Immature natural killer cell (primary cell): ENCODE data around the gene ELMOD3. TPM values are rescaled to one million over a fixed set of nuclear protein-coding genes. Genes with fewer than 3 reads are reported as not detected.
A peak's percentile ranks its signal among the peaks of the same experiment; 100 is the strongest.

Experiments
- DNase-seq, 3 donors: peaks; one replicate each; pipeline ENCODE4 v3.0.0; 2022; ENCODE audit warnings: mixed read lengths in 1 of 3
- H3K27ac Mint-ChIP-seq, 6 donors: one replicate each; pipeline ENCODE4 v1.8.0; 2020; ENCODE audit warnings: mixed read lengths in 6 of 6, mild to moderate bottlenecking in 5 of 6, inconsistent platforms in 4 of 6, moderate library complexity in 3 of 6
- H3K27me3 Mint-ChIP-seq, 3 donors: one replicate each; pipeline ENCODE4 v1.8.0; 2020 to 2021; ENCODE audit warnings: low read depth in 3 of 3, mild to moderate bottlenecking in 3 of 3, mixed read lengths in 3 of 3, moderate library complexity in 3 of 3, inconsistent platforms in 1 of 3
- H3K36me3 Mint-ChIP-seq, 3 donors: one replicate each; pipeline ENCODE4 v1.8.0; 2020; ENCODE audit warnings: mixed read lengths in 3 of 3, inconsistent platforms in 2 of 3, mild to moderate bottlenecking in 2 of 3
- H3K4me1 Mint-ChIP-seq, 2 donors: one replicate each; pipeline ENCODE4 v1.8.0; 2020; ENCODE audit warnings: inconsistent platforms in 2 of 2, mild to moderate bottlenecking in 2 of 2, mixed read lengths in 2 of 2, moderate library complexity in 1 of 2
- H3K4me3 Mint-ChIP-seq, 5 donors: one replicate each; pipeline ENCODE4 v1.8.0; 2020; ENCODE audit warnings: mild to moderate bottlenecking in 5 of 5, mixed read lengths in 5 of 5, inconsistent platforms in 3 of 5, moderate library complexity in 3 of 5
- H3K9me3 Mint-ChIP-seq, 6 donors: one replicate each; pipeline ENCODE4 v1.8.0; 2020; ENCODE audit warnings: mild to moderate bottlenecking in 6 of 6, mixed read lengths in 6 of 6, inconsistent platforms in 4 of 6, moderate library complexity in 3 of 6
- polyA plus RNA-seq, 3 donors: library from polyadenylated mRNA; unstranded; fragments of 300-500 nt; fragmentation: Illumina TruSeq; gene quantifications; one replicate each; pipeline ENCODE4 v1.2.3, GENCODE V29; 2021

ELMOD3 gene
- polyA plus RNA-seq, 3 donors from 2014 or later: 10.9 to 17.7 (median 14.0) TPM

GRCh38 chr2:85420536-85421259 is 66.1 kb downstream of the ELMOD3 start:
- H3K27ac Mint-ChIP-seq: peak overlapping the region; percentile 60 to 90 (median 72)
- peaks cover 0 to 2% (median 2%) of the 10 kb centered on the region in 3 donors for H3K27me3 Mint-ChIP-seq
- no peaks in the 10 kb centered on the region for H3K9me3 Mint-ChIP-seq
- H3K4me1 Mint-ChIP-seq: peaks cover 25 to 30% of the 10 kb centered on the region in 2 donors
- no peaks in the 10 kb centered on the region for H3K36me3 Mint-ChIP-seq
- peak overlapping the region; percentile 64 to 78 (median 74) for H3K4me3 Mint-ChIP-seq
- peak; percentile 82 to 86 (median 83) for DNase-seq

DNA sequence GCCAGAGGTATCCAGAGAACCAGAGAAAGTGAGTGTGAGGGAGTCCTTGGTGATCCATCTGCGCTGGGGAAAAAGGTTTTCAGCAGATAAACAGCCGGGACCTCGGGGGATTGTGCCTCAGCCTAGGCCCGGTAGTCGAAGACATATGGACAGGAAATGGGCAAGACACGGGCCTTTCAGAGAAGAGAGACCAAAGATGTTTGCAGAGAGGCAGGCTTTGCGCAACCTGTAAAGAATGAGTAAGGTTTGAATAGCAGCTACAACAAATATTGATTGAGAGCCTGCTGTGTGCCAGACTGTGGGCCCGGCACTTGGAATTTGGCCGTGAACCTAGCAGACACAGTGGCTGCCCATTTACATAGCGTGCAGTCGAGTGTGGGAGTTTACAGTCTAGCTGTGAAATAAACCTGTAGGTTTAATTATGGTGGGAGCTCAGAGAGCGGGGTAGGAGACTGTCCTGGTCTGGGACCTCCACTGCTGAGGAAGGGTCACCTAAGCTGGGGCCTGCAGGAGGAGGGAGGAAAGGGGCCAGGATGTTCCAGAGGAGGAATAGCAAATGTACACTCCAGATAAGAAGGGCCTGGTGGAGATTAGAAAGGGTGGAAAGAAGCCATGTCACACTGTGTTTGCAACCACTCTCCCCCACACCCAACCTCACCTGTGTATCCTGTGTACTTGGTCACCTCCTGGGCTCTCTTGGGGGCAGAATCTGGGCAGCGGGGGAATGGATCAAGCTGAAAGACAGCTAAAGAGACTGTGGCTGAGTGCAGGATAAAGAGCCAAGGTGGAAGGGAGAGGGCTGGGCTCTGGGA is 66.9 kb downstream of the ELMOD3 start:
- DNase-seq: no peak
- peaks cover 20 to 23% of the 10 kb centered on the region in 2 donors for H3K4me1 Mint-ChIP-seq
- peak overlapping the region in 3 of 6 donors; percentile 51 to 78 (median 64) for H3K27ac Mint-ChIP-seq
- no peaks in the 10 kb centered on the region for H3K9me3 Mint-ChIP-seq
- H3K36me3 Mint-ChIP-seq: no peaks in the 10 kb centered on the region
- H3K4me3 Mint-ChIP-seq: peak overlapping the region in 1 of 5 donors; percentile 78
- peaks cover 0 to 2% (median 2%) of the 10 kb centered on the region in 3 donors for H3K27me3 Mint-ChIP-seq

- no peak overlapping the region for H3K4me3 Mint-ChIP-seq
- H3K36me3 Mint-ChIP-seq: no peaks in the 10 kb centered on the region
- peak overlapping the region in 3 of 6 donors; percentile 24 to 78 (median 51) for H3K27ac Mint-ChIP-seq
- peaks cover 20 to 23% of the 10 kb centered on the region in 2 donors for H3K4me1 Mint-ChIP-seq
- H3K9me3 Mint-ChIP-seq: no peaks in the 10 kb centered on the region
- H3K27me3 Mint-ChIP-seq: peaks cover 0 to 2% (median 2%) of the 10 kb centered on the region in 3 donors
- DNase-seq: no peak
Observed at GRCh38 chr2:85422072-85422457, 67.5 kb downstream of the ELMOD3 start.

GRCh38 chr2:85423525-85423924 is 69.0 kb downstream of the ELMOD3 start:
- no peak for DNase-seq
- no peak overlapping the region for H3K4me3 Mint-ChIP-seq
- H3K4me1 Mint-ChIP-seq: peaks cover 18 to 20% of the 10 kb centered on the region in 2 donors
- no peaks in the 10 kb centered on the region for H3K9me3 Mint-ChIP-seq
- H3K27ac Mint-ChIP-seq: no peak overlapping the region
- peaks cover 0 to 2% (median 2%) of the 10 kb centered on the region in 3 donors for H3K27me3 Mint-ChIP-seq
- no peaks in the 10 kb centered on the region for H3K36me3 Mint-ChIP-seq

DNA sequence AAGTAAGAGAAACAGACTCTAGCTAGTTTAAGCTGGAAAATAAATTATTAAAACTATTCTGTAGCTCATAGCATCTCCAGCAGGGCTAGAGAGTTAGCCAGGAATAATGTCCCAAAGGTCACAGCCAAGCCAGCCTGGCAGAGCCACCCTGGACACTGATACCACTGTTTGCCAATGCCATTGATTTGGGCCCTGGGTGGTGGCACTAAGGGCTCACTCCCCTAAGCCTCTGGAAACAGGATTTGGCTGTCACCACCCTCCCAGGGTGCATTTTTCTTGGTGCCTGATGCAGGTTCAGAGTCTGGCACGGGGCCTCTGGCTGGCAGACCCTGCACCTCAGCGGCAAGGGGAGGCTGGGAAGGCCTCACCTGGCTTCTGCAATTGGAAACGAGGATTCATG is 71.0 kb downstream of the ELMOD3 start:
- peaks cover 5 to 7% of the 10 kb centered on the region in 2 donors for H3K4me1 Mint-ChIP-seq
- no peaks in the 10 kb centered on the region for H3K36me3 Mint-ChIP-seq
- H3K27ac Mint-ChIP-seq: no peak overlapping the region
- no peak for DNase-seq
- H3K9me3 Mint-ChIP-seq: no peaks in the 10 kb centered on the region
- H3K4me3 Mint-ChIP-seq: no peak overlapping the region
- peaks cover 0 to 8% (median 0%) of the 10 kb centered on the region in 3 donors for H3K27me3 Mint-ChIP-seq

DNA sequence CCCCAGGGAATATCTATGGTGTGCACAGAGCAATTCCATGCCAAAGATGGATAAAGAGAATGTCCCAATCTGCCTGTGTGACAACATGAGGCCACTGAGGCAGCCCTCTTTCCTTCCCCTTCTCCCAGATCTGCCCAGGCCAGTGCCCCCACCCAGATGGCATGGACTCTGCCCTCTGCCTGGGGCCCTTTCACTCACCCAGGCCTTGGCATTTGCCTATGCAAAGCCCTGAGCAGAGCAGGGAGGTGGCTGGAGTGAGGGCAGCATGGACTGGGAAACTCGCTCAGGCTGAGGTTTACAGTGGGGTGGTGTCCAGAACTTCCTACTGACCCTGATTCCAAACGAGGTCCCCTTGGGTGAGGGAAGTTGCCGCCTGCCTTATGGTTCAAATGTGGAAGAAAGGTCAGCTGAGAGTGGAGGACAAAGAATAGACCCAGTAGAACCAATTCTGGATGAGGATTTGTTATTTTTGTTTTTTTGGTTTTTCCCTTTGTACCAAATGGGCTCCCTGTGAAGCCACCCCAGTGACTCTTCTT is 72.8 kb downstream of the ELMOD3 start:
- H3K4me1 Mint-ChIP-seq: no peaks in the 10 kb centered on the region
- no peak overlapping the region for H3K4me3 Mint-ChIP-seq
- no peaks in the 10 kb centered on the region for H3K36me3 Mint-ChIP-seq
- no peak overlapping the region for H3K27ac Mint-ChIP-seq
- H3K27me3 Mint-ChIP-seq: peaks cover 0 to 6% (median 0%) of the 10 kb centered on the region in 3 donors
- DNase-seq: no peak
- H3K9me3 Mint-ChIP-seq: no peaks in the 10 kb centered on the region

DNA sequence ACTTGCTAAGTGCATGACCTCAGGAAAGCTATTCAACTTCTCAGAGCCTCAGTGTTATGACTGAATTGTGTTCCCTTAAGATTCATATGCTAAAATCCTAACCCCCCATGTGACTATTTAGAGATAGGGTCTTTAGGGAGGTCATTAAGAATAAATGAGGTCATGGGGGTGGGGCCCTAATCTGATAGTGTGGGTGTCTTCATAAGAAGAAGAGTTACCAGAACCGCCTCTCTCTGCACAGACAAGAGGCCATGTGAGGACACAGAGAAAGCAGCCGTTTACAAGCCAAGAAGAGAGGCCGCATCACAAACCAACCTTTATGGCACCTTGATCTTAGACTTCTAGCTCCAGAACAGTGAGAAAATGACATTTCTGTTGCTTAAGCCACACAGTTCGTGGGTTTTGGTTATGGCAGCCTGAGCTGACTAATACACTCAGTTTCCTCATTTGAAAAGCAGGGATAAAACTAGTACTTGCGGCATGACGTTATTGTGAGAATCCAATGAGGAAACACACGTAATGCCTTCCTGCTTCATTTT is 73.8 kb downstream of the ELMOD3 start:
- no peak for DNase-seq
- Mint-ChIP-seq H3K9me3 (no peaks in the 10 kb centered on the region), H3K4me1 (no peaks in the 10 kb centered on the region), H3K27me3 (peaks cover 0 to 6% (median 0%) of the 10 kb centered on the region in 3 donors), H3K4me3 (no peak overlapping the region), H3K36me3 (no peaks in the 10 kb centered on the region), H3K27ac (no peak overlapping the region)

DNA sequence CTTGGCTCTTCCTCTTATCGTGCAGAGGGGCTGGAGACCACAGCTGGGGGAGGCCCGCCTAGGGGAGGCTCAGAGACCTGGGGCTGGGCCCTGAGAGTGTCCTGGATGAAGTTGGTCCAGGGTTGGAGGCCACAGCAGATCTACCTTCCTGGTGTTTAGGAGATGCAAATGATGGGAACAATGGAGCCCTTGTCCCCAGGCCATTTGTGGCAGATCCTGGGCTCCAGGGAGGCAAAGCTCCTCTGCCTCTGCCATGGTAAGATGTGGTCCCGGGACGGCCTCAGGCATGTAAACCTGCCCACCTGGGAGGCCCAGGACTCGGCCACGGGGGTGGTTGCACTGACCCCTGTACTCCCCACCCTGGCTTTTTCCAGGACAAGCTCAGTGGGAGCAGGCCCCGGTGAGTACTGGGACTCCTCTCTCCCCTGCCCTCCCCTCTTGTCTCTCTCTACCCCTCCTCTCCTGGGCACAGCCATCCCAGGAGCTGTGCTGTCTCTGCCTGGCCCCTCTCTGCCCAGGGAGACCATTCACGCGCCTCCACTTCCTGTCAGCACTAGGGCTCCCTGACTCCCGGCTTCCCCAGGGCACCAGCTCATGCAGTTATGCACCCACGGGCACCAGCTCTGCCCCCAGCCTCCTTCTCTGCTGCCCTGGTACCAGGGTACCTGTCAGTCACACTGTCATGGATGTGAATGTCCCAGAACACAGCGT is 74.8 kb downstream of the ELMOD3 start:
- H3K27ac Mint-ChIP-seq: peak overlapping the region in 2 of 6 donors; percentile 31 to 55
- H3K4me3 Mint-ChIP-seq: no peak overlapping the region
- no peaks in the 10 kb centered on the region for H3K36me3 Mint-ChIP-seq

GRCh38 chr2:85429924-85430289 is 75.3 kb downstream of the ELMOD3 start:
- Mint-ChIP-seq H3K4me1 (no peaks in the 10 kb centered on the region), H3K27me3 (peaks cover 0 to 6% (median 0%) of the 10 kb centered on the region in 3 donors), H3K27ac (peak overlapping the region in 1 of 6 donors; percentile 55), H3K9me3 (no peaks in the 10 kb centered on the region), H3K4me3 (no peak overlapping the region), H3K36me3 (no peaks in the 10 kb centered on the region)
- no peak for DNase-seq

More for the DNA sequence above, 74.8 kb downstream of the ELMOD3 start:
- DNase-seq: no peak
- Mint-ChIP-seq H3K9me3 (no peaks in the 10 kb centered on the region), H3K4me1 (no peaks in the 10 kb centered on the region), H3K27me3 (peaks cover 0 to 6% (median 0%) of the 10 kb centered on the region in 3 donors)

- Mint-ChIP-seq H3K27ac (no peak overlapping the region), H3K27me3 (peaks cover 0 to 6% (median 0%) of the 10 kb centered on the region in 3 donors), H3K4me1 (no peaks in the 10 kb centered on the region), H3K36me3 (no peaks in the 10 kb centered on the region), H3K9me3 (no peaks in the 10 kb centered on the region), H3K4me3 (no peak overlapping the region)
- no peak for DNase-seq
Observed at GRCh38 chr2:85430752-85431569, 76.4 kb downstream of the ELMOD3 start.

DNA sequence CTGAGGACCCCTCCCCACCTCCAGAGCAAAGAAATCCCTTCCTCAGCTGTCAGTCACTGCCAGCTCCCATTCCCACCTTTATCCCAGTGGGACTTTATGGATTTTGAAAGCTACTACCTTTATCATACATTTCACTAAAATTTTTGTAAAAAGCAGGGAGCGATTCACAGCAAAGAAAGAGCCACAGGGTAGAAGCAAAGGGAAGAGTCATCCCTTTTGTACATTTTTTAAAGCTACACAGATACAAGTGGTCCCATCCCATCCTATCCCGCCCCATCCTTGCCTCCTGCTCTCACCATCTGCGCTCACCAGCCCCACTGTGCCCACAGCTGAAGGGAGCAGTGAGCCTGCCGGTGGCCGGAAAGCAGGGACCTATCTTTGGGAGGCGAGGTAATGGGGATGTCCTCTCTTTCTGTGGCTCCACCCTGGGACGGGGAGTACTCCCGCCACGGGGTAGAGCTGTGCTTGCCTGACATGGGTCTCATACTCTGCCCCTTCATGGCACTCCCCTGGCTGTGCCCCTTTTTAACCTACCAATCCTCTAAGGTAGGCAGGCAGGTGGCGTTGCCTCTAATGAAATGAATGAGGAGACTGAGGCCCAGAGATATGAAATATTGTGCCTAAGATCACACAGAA is 77.1 kb downstream of the ELMOD3 start:
- Mint-ChIP-seq H3K4me3 (no peak overlapping the region), H3K9me3 (no peaks in the 10 kb centered on the region), H3K27me3 (peaks cover 0 to 6% (median 2%) of the 10 kb centered on the region in 3 donors), H3K27ac (no peak overlapping the region), H3K36me3 (no peaks in the 10 kb centered on the region), H3K4me1 (peaks cover 0 to 1% of the 10 kb centered on the region in 2 donors)
- no peak for DNase-seq

DNA sequence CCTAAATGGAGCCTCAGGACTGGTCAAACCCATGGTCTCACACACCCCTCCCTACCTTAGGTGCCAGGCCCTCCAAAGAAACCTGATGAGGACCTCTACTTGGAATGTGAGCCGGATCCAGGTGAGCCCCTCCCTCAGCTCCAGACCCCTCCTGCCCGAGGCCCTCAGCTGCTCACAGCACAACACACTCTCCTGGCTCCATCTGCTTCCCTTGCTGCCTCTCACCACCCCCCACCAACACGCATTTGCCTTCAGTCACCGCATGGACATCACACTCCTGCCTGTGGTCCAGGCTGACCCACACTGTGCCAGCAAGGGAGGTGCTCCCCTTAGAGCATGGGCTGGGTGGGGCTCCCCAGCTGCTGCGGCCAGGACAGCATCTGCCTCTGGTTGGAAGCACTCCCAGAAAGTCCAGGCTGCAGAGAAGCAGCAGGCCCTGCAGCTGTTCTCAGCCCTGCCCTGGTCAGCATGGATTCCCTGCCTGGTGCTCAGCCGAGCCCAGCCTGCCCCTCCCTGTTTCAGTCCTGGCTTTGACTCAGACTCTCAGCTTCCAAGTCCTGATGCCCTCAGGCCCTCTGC is 79.0 kb downstream of the ELMOD3 start:
- Mint-ChIP-seq H3K4me1 (peaks cover 14% of the 10 kb centered on the region in 2 donors), H3K36me3 (no peaks in the 10 kb centered on the region), H3K9me3 (no peaks in the 10 kb centered on the region), H3K4me3 (no peak overlapping the region), H3K27ac (peak overlapping the region in 1 of 6 donors; percentile 83), H3K27me3 (peaks cover 6 to 11% (median 9%) of the 10 kb centered on the region in 3 donors)
- no peak for DNase-seq
